ENCODE measurements around the gene PDS5B. TPM values are rescaled to one million over a fixed set of nuclear protein-coding genes. Genes with fewer than 3 reads are reported as not detected.

PDS5B gene
- total and polyA plus RNA-seq, 2 of the 8 experiments (the other 6 are each of a cell fraction or from before 2014, with no cell fraction given) = 5.5 to 54.6 TPM

DNA sequence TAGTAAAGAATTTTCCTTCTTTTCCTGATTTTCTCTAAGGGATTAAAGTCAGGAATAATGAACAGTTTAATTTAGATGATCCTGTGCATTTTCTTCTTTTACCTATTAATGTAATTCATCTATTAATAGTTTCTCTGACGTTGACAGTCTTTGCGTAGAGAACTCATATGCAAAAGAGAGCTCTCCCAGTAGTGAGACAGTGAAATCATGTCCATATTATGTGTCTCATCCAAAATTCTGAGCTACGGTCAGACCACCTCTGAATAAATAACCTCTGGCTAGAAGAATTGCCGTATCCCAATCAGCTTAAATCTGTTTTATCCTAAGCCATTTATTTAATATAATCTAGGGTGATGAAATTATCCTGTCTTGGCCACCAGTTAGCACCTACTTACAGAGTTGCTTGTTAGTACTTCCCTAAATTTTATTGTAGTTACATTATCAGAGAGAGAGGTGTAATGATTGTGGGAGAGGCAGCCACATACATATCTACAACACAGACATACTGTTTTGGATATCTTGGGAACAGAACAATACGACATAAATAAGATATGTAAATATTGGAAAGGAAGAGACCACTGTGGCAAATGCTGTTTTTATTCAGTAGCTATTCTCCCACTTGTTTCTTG, 30.7 kb downstream of the PDS5B start:
- Histone ChIP-seq H3K4me2 (ENCODE audit: insufficient read depth in 1 of 2, low read depth in 2 of 2, low read length in 2 of 2) (no peak overlapping the region), H3K27me3 (replicated peaks in 1 of 4; ENCODE audit: control insufficient read depth in 3 of 4, extremely low read depth in 1 of 4, insufficient read depth in 3 of 4, low read length in 3 of 4) (no peaks in the 10 kb centered on the region), H4K5ac (ENCODE audit: insufficient read length, low read depth, low read length) (no peak overlapping the region), H2AFZ (ENCODE audit: low read length) (no peak overlapping the region), H4K8ac (ENCODE audit: extremely low read depth, insufficient read depth, low read length) (no peak overlapping the region), H3K36me3 (ENCODE audit: control insufficient read depth in 2 of 4, insufficient read depth in 4 of 4, low read length in 3 of 4) (no peaks in the 10 kb centered on the region), H3K4ac (replicated peaks; ENCODE audit: insufficient read length, low read depth, low read length) (no peak overlapping the region), H2BK5ac (ENCODE audit: low read depth, low read length) (no peak overlapping the region), H3K14ac (ENCODE audit: insufficient read length) (no peak overlapping the region), H3K4me3 (ENCODE audit: extremely low read depth in 1 of 4, insufficient read depth in 2 of 4, low read depth in 3 of 4, low read length in 4 of 4) (no peak overlapping the region), H3K27ac (ENCODE audit: low read depth, low read length) (no peak overlapping the region), H3K9me3 (ENCODE audit: insufficient read depth in 2 of 2, low read depth in 1 of 2, low read length in 1 of 2) (peaks cover 2 to 3% of the 10 kb centered on the region in 2 experiments; a peak in 2 of 4 replicates), H3K79me1 (ENCODE audit: low read depth, low read length) (peaks cover 3% of the 10 kb centered on the region; the same call in 1 of the 2 replicates), H3K23ac (ENCODE audit: insufficient read length) (no peak overlapping the region), H3K18ac (ENCODE audit: extremely low read depth, low read length) (no peak overlapping the region), H2BK15ac (ENCODE audit: low read length) (no peak overlapping the region), H3K9ac (replicated peaks in 1 of 4; ENCODE audit: extremely low read depth in 1 of 4, low read depth in 3 of 4, low read length in 3 of 4) (no peak overlapping the region), H4K91ac (replicated peaks; ENCODE audit: insufficient read length, low read length) (no peak overlapping the region), H2BK12ac (ENCODE audit: low read depth, low read length) (no peak overlapping the region), H3K23me2 (ENCODE audit: low read depth, low read length) (no peaks in the 10 kb centered on the region), H2BK20ac (ENCODE audit: low read length) (no peak overlapping the region), H3K79me2 (ENCODE audit: control insufficient read depth in 1 of 2, insufficient read depth in 2 of 2, low read length in 2 of 2) (peaks cover 12 to 97% of the 10 kb centered on the region in 2 experiments), H2AK5ac (ENCODE audit: low read depth, low read length) (no peak overlapping the region), H3K4me1 (replicated peaks in 1 of 4; ENCODE audit: control insufficient read depth in 3 of 4, insufficient read depth in 4 of 4, low read length in 3 of 4) (no peaks in the 10 kb centered on the region), H3K56ac (replicated peaks; ENCODE audit: insufficient read length, low read depth, low read length) (no peak overlapping the region), H4K20me1 (replicated peaks in 1 of 2; ENCODE audit: control insufficient read depth in 1 of 2, insufficient read depth in 2 of 2, low read length in 2 of 2) (peaks cover 1 to 2% of the 10 kb centered on the region in 2 experiments), H2BK120ac (replicated peaks; ENCODE audit: low read depth, low read length) (no peak overlapping the region)
- no peak for FAIRE-seq
- POLR2A ChIA-PET (ENCODE audit: partially characterized antibody) = interaction anchor here (0.7 kb wide), 1 partner anchor 20 kb away, joined by 4 read pairs; no protein-coding TSS in a partner anchor
- TF ChIP-seq CTBP2 (IDR thresholded peaks at IDR 0.05; ENCODE audit: borderline replicate concordance, insufficient read depth, insufficient read length, low read length) = no peak
- no peak for TF ChIP-seq SIN3A (conservative IDR thresholded peaks at IDR 0.05 in 1 of 2, IDR thresholded peaks at IDR 0.05 in 1 of 2; ENCODE audit: low read depth in 1 of 2, low read length in 2 of 2)
- CTCF ChIA-PET (ENCODE audit: partially characterized antibody) = interaction anchor here (1.0 to 1.7 kb wide), 2 partner anchors 8 to 16 kb away, joined by 3 to 6 read pairs; no protein-coding TSS in a partner anchor
- no peak for DNase-seq (ENCODE audit: low read depth in 1 of 2, low spot score in 2 of 2)
- WGBS, 2 experiments (ENCODE audit: extremely low coverage in 1 of 2, insufficient coverage in 1 of 2, insufficient read length in 1 of 2, insufficient replicate concordance in 2 of 2, low coverage in 1 of 2, low lambda C conversion rate in 2 of 2, missing lambda C conversion rate in 1 of 2) = 86% methylated on average over 5 of the region's 5 CpGs; no CpG with 5 or more reads in 1 of the 2 experiments

All from H1 (cell line).